ENCODE data around the gene HLA-DQA1.
"Not testable (repeated sequence)": the region's sequence is repeated elsewhere in the genome, so short reads cannot be mapped to it uniquely, and the experiment has no call there.

Gene HLA-DQA1

DNA sequence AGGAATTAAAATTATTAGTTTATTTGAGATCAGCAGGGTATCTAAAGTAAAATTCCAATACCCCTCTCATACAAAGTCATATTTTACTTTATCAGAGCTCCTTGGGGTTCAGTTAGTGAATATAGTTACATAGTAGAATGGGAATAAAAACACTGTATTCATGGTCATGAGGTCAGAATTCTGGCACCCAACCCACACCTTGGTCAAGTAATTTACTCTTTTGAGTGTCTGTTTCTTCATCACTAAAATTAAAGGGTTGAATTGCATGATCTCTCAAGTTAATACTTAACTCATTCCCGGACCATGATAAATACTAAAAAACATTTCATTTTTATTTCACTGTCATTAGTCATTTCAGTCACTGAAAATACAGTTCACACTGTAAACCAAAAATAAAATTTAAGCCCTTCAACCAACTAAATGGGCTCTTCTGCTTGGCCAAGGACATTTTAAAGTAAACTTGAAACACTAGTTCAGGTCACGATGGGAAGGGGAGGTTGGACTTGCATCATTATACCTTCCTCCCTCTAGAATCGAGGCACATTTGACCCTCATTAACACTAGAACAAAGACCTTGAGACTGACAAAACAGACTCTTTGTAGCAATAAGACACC lies 26.4 kb upstream of the HLA-DQA1 start:
- no peak overlapping the region; the same call in 1 of the 2 replicates for H3K4me3 ChIP-seq (ENCODE audit: low read length)
- TF ChIP-seq ZNF274 (IDR thresholded peaks at IDR 0.05; ENCODE audit: low read depth, low read length): no peak

GRCh38 chr6:32613475-32613874 lies 23.7 kb upstream of the HLA-DQA1 start:
- no peak overlapping the region for H3K4me3 ChIP-seq (ENCODE audit: low read length)
- no peak for TF ChIP-seq ZNF274 (IDR thresholded peaks at IDR 0.05; ENCODE audit: low read depth, low read length)

GRCh38 chr6:32614366-32615081 lies 22.7 kb upstream of the HLA-DQA1 start:
- TF ChIP-seq ZNF274 (IDR thresholded peaks at IDR 0.05; ENCODE audit: low read depth, low read length): no peak
- H3K4me3 ChIP-seq (ENCODE audit: low read length): no peak overlapping the region

DNA sequence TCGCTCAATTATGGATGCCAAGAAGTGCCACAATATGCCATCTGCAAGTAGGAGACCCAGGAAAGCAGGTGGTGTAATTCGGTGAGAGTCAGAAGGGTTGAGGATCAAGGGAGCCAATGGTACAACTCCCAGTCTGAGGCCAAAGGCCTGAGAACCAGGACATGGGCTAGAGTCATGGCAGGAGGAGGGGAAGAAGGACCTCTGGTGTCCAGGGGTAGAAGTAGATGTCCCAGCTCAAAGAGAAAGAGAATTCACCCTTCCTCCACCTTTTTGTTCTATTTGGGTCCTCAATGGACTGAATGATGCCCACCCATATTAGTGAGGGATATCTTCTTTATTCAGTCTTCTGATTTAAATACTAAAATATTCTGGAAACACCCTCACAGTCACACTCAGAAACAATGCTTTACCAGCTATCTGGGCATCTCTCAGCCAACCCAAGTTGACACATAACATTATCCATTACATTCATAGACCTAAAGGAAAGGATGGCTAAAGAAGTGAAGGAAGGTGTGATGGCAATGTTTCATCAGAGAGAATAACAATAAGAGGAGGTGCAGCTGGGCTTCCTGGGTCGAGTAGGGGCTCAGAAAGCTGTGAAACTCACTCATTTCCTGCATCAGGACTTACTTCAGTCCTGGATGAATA lies 21.2 kb upstream of the HLA-DQA1 start:
- TF ChIP-seq ZNF274 (IDR thresholded peaks at IDR 0.05; ENCODE audit: low read depth, low read length): no peak
- H3K4me3 ChIP-seq (ENCODE audit: low read length): no peak overlapping the region

- no peak for TF ChIP-seq ZNF274 (IDR thresholded peaks at IDR 0.05; ENCODE audit: low read depth, low read length)
- no peak overlapping the region for H3K4me3 ChIP-seq (ENCODE audit: low read length)
Observed at GRCh38 chr6:32617751-32618150, 19.5 kb upstream of the HLA-DQA1 start.

GRCh38 chr6:32621372-32621771 lies 15.8 kb upstream of the HLA-DQA1 start:
- H3K4me3 ChIP-seq (ENCODE audit: low read length): no peak overlapping the region
- TF ChIP-seq ZNF274 (IDR thresholded peaks at IDR 0.05; ENCODE audit: low read depth, low read length): no peak

- H3K4me3 ChIP-seq (ENCODE audit: low read length): no peak overlapping the region; the same call in 1 of the 2 replicates
- no peak for TF ChIP-seq ZNF274 (IDR thresholded peaks at IDR 0.05; ENCODE audit: low read depth, low read length)
Observed at GRCh38 chr6:32622545-32623401, 14.4 kb upstream of the HLA-DQA1 start.

DNA sequence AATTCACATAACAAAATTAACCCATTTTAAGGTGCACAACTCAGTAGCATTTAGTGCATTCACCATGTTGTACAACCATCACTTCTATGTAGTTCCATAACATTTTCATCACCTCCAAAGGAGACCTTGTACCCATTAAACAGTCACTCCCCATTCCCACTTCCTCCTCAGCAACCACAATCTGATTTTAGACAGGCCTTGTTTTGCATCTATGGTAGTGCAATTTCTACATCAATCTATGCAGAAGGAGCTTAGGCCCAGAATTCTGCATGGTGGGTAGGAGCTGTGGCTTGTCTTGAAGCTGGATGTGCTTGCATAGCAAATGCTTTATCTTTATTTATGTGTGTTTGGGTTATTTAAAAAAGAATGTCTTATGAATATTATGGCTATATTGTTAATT lies 13.5 kb upstream of the HLA-DQA1 start:
- no peak overlapping the region for H3K4me3 ChIP-seq (ENCODE audit: low read length)

DNA sequence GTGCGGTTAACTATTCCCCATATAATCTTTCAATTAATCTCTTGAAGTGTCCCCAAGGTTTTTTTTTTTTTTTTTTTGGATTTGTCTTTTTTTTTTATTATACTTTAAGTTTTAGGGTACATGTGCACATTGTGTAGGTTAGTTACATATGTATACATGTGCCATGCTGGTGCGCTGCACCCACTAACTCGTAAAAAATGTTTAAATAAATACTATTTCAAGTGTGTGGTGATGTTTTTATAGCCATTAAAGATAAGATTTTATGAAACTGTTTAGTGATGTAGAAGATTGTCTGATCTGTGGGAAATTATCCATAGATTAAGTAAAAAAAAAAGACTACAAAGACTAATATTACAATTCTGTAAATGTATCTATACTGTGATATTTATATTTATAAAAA lies 12.6 kb upstream of the HLA-DQA1 start:
- no peak overlapping the region for H3K4me3 ChIP-seq (ENCODE audit: low read length)
- TF ChIP-seq ZNF274 (IDR thresholded peaks at IDR 0.05; ENCODE audit: low read depth, low read length): no peak

More for the DNA sequence above, 13.5 kb upstream of the HLA-DQA1 start:
- no peak for TF ChIP-seq ZNF274 (IDR thresholded peaks at IDR 0.05; ENCODE audit: low read depth, low read length)

GRCh38 chr6:32625137-32625536 lies 12.1 kb upstream of the HLA-DQA1 start:
- H3K4me3 ChIP-seq (ENCODE audit: low read length): peak overlapping the region; percentile 45; the same call in 1 of the 2 replicates
- TF ChIP-seq ZNF274 (IDR thresholded peaks at IDR 0.05; ENCODE audit: low read depth, low read length): no peak

DNA sequence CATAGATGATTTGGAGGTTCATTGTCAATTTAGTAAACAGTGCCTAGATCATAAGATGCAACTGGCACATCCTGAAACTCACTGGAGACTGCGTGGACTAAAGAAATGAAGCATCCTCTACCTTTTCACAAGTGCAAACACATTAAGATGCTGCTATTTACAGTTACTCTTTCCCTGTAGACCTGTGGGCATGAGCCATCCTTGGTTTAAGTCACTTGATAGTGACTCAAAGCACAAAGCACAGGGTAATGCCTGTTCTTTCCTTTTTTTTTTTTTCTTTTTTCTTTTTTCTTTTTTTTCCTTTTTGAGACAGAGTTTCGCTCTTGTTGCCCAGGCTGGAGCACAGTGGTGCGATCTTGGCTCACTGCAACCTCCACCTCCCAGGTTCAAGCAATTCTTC lies 10.0 kb upstream of the HLA-DQA1 start:
- no peak for TF ChIP-seq ZNF274 (IDR thresholded peaks at IDR 0.05; ENCODE audit: low read depth, low read length)

GRCh38 chr6:32627831-32628230 lies 9.4 kb upstream of the HLA-DQA1 start:
- peak overlapping the region; percentile 19; the same call in 1 of the 2 replicates for H3K4me3 ChIP-seq (ENCODE audit: low read length)

More for the DNA sequence above, 10.0 kb upstream of the HLA-DQA1 start:
- no peak overlapping the region; the same call in 1 of the 2 replicates for H3K4me3 ChIP-seq (ENCODE audit: low read length)

DNA sequence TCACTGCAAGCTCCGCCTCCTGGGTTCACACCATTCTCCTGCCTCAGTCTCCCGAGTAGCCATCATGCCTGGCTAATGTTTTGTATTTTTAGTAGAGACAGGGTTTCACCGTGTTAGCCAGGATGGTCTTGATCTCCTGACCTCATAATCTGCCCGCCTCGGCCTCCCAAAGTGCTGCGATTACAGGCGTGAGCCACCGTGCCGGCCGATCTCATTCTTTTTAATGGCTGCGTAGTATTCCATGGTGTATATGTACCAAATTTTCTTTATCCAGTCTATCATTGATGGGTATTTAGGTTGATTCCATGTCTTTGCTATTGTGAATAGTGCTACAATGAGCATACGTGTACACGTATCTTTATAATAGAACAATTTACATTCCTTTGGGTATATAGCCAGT lies 7.4 kb upstream of the HLA-DQA1 start:
- H3K4me3 ChIP-seq (ENCODE audit: low read length): not testable (repeated sequence)

More at GRCh38 chr6:32627831-32628230, 9.4 kb upstream of the HLA-DQA1 start:
- TF ChIP-seq ZNF274 (IDR thresholded peaks at IDR 0.05; ENCODE audit: low read depth, low read length): no peak

DNA sequence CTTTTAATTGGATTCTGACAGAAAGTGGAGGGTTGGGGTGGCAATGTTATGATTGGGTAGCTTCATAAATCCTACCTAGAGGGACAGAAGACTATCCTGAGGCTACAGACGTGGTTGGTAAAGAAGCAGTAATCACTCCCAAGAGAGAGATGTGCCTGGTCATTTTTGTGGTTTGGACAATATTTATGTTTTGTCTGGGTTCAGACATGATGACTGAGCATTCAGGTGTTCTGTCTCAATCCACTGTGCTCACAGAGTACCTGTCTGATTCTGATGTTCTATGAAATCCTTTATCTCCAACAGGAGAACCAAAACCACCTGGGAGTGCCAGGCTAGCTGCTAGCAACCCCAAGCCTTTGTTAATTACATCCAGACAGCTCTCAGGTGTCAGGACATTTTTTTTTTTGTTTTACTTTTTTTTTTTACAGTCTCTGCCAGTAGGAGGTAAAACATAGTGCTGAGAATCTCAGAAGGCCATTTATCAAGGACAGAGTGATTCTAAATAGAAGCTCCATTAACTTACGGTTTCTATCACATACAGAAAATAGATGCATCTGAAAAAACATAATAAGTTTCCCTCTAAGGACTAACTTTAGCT lies 1.6 kb upstream of the HLA-DQA1 start:
- no peak for TF ChIP-seq ZNF274 (IDR thresholded peaks at IDR 0.05; ENCODE audit: low read depth, low read length)
- peak overlapping the region; percentile 33; the same call in 1 of the 2 replicates for H3K4me3 ChIP-seq (ENCODE audit: low read length)
